Esophagus squamous epithelium (tissue), 4 donors: ENCODE measurements around the gene SCN9A.

Experiments
- POLR2A ChIP-seq, 4 donors: fragments of 450-650 bp; IDR thresholded peaks; one replicate each; pipeline ENCODE4 v1.6.1; 2017; ENCODE audit warnings: antibody characterized with exemption in 4 of 4, mild to moderate bottlenecking in 4 of 4, moderate library complexity in 3 of 4
- TF ChIP-seq, protein P1 (sequence below), 6 experiments: fragments of 450-650 bp in 4 of 6; fragments of 200-600 bp in 2 of 6; sonication (generic) in 2 of 6; IDR thresholded peaks; one replicate each; pipeline ENCODE4 v1.5.1; 2016 to 2019; ENCODE audit warnings: antibody characterized with exemption in 6 of 6, mild to moderate bottlenecking in 4 of 6, moderate library complexity in 4 of 6

DNA sequence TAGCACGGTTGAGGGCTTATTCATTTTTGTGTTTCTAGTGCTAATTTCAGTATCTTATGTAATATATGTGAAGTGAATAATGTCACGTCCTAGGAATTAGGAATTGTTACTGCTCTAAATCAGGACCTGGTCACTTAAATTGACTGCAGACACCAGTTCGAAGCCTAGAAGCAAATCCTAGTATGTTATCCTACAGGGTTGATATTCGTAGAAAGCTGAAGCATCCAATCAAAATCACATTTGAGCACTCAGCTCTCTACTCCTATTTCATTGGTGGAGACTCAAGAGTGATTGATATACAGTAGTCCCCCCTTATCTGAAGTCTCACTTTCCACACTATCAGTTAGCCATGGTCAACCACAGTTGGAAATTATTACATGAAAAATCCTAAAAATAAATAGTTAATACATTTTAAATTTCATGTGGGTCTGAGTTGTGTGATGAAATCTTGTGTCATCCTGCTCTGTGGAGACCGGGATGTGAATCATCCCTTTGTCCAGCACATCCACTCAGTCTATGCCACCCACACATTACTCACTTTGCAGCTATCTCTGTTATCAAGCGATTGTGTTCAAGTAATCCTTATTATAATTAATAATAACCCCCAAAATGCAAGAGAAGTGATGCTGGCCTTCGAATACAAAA, 35.2 kb upstream of the SCN9A start:
- TF ChIP-seq, protein P1, sequence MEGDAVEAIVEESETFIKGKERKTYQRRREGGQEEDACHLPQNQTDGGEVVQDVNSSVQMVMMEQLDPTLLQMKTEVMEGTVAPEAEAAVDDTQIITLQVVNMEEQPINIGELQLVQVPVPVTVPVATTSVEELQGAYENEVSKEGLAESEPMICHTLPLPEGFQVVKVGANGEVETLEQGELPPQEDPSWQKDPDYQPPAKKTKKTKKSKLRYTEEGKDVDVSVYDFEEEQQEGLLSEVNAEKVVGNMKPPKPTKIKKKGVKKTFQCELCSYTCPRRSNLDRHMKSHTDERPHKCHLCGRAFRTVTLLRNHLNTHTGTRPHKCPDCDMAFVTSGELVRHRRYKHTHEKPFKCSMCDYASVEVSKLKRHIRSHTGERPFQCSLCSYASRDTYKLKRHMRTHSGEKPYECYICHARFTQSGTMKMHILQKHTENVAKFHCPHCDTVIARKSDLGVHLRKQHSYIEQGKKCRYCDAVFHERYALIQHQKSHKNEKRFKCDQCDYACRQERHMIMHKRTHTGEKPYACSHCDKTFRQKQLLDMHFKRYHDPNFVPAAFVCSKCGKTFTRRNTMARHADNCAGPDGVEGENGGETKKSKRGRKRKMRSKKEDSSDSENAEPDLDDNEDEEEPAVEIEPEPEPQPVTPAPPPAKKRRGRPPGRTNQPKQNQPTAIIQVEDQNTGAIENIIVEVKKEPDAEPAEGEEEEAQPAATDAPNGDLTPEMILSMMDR (IDR thresholded peaks at IDR 0.05), result no peak
- TF ChIP-seq POLR2A (IDR thresholded peaks at IDR 0.05), result no peak
